GM18498 (cell line): ENCODE measurements around the gene KCNN4.

Experiments
- ATAC-seq: cut with Tn5 transposase; IDR thresholded peaks from one replicate; pipeline ENCODE4 v1.9.1; 2021; ENCODE audit warnings: mild to moderate bottlenecking, moderate library complexity; ENCODE audit not compliant: unreplicated experiment

KCNN4 gene

GRCh38 chr19:43721469-43722048 is 59.2 kb downstream of the KCNN4 start:
- no peak for ATAC-seq

DNA sequence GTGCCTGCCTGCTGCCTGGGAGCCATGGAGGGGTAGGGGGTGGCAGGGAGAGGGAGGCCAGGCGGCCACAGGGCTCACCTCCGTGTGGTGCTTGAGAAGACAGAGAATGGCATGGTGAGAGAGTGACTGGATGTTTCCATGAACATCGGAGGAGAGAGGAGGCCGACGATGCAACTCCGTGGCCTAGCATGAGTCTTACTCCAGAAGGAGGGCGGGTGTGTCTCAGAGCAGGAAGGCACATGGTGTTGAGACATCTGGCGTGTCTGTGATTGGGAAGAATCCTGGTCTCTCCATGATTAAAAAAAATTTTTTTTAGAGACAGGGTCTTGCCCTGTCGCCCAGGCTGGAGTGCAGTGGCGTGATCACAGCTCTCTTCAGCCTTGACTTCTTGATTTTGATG is 59.8 kb downstream of the KCNN4 start:
- ATAC-seq = no peak

- ATAC-seq = no peak
Observed at GRCh38 chr19:43719918-43720317, 60.9 kb downstream of the KCNN4 start.

DNA sequence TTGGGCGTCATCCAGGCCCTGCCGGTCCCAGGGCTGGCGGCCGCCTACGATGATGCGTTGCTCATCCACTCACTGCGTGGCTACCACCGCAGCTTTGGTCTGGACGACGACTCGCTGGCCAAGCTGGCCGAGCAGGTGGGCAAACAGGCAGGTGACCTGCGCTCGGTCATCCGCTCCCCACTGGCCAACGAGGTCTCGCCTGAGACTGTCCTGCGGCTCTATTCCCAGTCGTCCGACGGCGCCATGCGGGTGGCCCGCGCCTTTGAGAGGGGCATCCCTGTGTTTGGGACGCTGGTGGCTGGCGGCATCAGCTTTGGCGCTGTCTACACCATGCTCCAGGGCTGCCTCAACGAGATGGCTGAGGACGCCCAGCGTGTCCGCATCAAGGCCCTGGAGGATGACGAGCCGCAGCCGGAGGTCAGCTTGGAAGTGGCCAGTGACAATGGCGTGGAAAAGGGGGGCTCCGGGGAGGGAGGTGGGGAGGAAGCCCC is 61.4 kb downstream of the KCNN4 start:
- no peak for ATAC-seq

- ATAC-seq = no peak
Observed at GRCh38 chr19:43718627-43719377, 62.0 kb downstream of the KCNN4 start.
